Liver (tissue), 9 donors: ENCODE results near the gene ENPP1. TPM values are rescaled to one million over a fixed set of nuclear protein-coding genes. Genes with fewer than 3 reads are reported as not detected.
A peak's percentile ranks its signal among the peaks of the same experiment; 100 is the strongest.

Experiments
- DNase-seq: peaks from one replicate; pipeline ENCODE4 v3.0.0-alpha.2; 2017; ENCODE audit warnings: low spot score
- H3K27ac ChIP-seq, 2 donors: one replicate each; pipeline ENCODE4 v1.7.0; 2013; ENCODE audit warnings: inconsistent platforms in 2 of 2, low read length in 2 of 2, control low read depth in 1 of 2, low read depth in 1 of 2, mild to moderate bottlenecking in 1 of 2
- H3K27me3 ChIP-seq, 4 donors: one replicate each; pipeline versions ENCODE4 v1.6.1 to v1.7.0; 2013; ENCODE audit warnings: low read length in 3 of 4, inconsistent platforms in 1 of 4, mild to moderate bottlenecking in 1 of 4, moderate library complexity in 1 of 4; ENCODE audit not compliant: control insufficient read depth in 4 of 4, insufficient read depth in 4 of 4
- H3K36me3 ChIP-seq, 4 donors: one replicate each; pipeline versions ENCODE4 v1.6.1 to v1.7.0; 2013; ENCODE audit warnings: low read length in 3 of 4, mild to moderate bottlenecking in 3 of 4, low read depth in 1 of 4, moderate library complexity in 1 of 4; ENCODE audit not compliant: control insufficient read depth in 4 of 4, insufficient read depth in 3 of 4
- H3K4me1 ChIP-seq, 4 donors: one replicate each; pipeline versions ENCODE4 v1.6.1 to v1.7.0; 2013; ENCODE audit warnings: low read length in 3 of 4, mild to moderate bottlenecking in 3 of 4, moderate library complexity in 1 of 4; ENCODE audit not compliant: control insufficient read depth in 4 of 4, insufficient read depth in 4 of 4
- H3K4me3 ChIP-seq, 3 donors: one replicate each; pipeline versions ENCODE4 v1.6.1 to v1.7.0; 2013; ENCODE audit warnings: low read length in 3 of 3, control low read depth in 1 of 3, low read depth in 1 of 3, mild to moderate bottlenecking in 1 of 3
- H3K9ac ChIP-seq, 2 donors: one replicate each; pipeline ENCODE4 v1.7.0; 2013; ENCODE audit warnings: low read length in 2 of 2, mild to moderate bottlenecking in 2 of 2, moderate library complexity in 2 of 2, control low read depth in 1 of 2, low read depth in 1 of 2
- H3K9me3 ChIP-seq, 4 donors: one replicate each; pipeline versions ENCODE4 v1.6.1 to v1.7.0; 2013; ENCODE audit warnings: low read length in 3 of 4; ENCODE audit not compliant: control insufficient read depth in 4 of 4
- CTCF ChIP-seq: fragments of 150-350 bp; IDR thresholded peaks from 2 replicates; pipeline ENCODE4 v1.5.1; 2017; ENCODE audit warnings: improper control_type of control experiment, low read depth, low read length; ENCODE audit not compliant: missing input control
- EGR1 ChIP-seq, 2 donors: IDR thresholded peaks; 2 replicates each; pipeline ENCODE4 v1.6.1; 2016 to 2018; ENCODE audit warnings: antibody characterized with exemption in 2 of 2, low read depth in 2 of 2
- HNF4A ChIP-seq, 2 donors: conservative IDR thresholded peaks; 2 replicates each; pipeline ENCODE4 v1.6.1; 2016; ENCODE audit warnings: antibody characterized with exemption in 2 of 2, mild to moderate bottlenecking in 2 of 2
- HNF4G ChIP-seq: IDR thresholded peaks from 2 replicates; pipeline ENCODE4 v1.6.1; 2016; ENCODE audit warnings: antibody characterized with exemption
- JUND ChIP-seq, 2 donors: IDR thresholded peaks; 2 replicates each; pipeline ENCODE4 v1.6.1; 2016; ENCODE audit warnings: antibody characterized with exemption in 2 of 2
- RAD21 ChIP-seq, 2 donors: IDR thresholded peaks; 2 replicates each; pipeline ENCODE4 v1.6.1; 2016; ENCODE audit warnings: antibody characterized with exemption in 2 of 2, mild to moderate bottlenecking in 2 of 2
- REST ChIP-seq: IDR thresholded peaks from 2 replicates; pipeline ENCODE4 v1.6.1; 2016; ENCODE audit warnings: antibody characterized with exemption, mild to moderate bottlenecking
- RXRA ChIP-seq, 2 donors: IDR thresholded peaks; 2 replicates each; pipeline ENCODE4 v1.6.1; 2017 to 2018; ENCODE audit warnings: antibody characterized with exemption in 2 of 2, mild to moderate bottlenecking in 1 of 2
- TAF1 ChIP-seq: conservative IDR thresholded peaks from 2 replicates; pipeline ENCODE4 v1.6.1; 2016; ENCODE audit warnings: antibody characterized with exemption, mild to moderate bottlenecking
- ZBTB33 ChIP-seq: IDR thresholded peaks from 2 replicates; pipeline ENCODE4 v1.6.1; 2016; ENCODE audit warnings: antibody characterized with exemption
- WGBS: extraction: QIAGEN DNeasy Blood & Tissue Kit; methylation state at CpG from one replicate; pipeline ENCODE4 v1.1.7; 2013; 5-methylcytosine and 5-hydroxymethylcytosine counted together
- polyA plus RNA-seq, 2 donors: library from polyadenylated mRNA; stranded (reverse) in 1 of 2; unstranded in 1 of 2; fragments of 200-250 nt in 1 of 2; fragments of >200 nt in 1 of 2; fragmentation: Nextera tagmentation in 1 of 2; extraction: Ambion mirVana in 1 of 2; gene quantifications; one replicate each; pipeline versions ENCODE4 v1.2.1 to v1.2.3, GENCODE V29; 2013 to 2015
- total RNA-seq, 2 donors: library from RNA; depleted of rRNA; stranded (reverse); fragments of >200 nt; gene quantifications; one replicate each; pipeline ENCODE4 v1.2.3, GENCODE V29; 2014
- TF ChIP-seq, protein P1 (sequence below): IDR thresholded peaks from 2 replicates; pipeline ENCODE4 v1.6.1; 2016; ENCODE audit warnings: antibody characterized with exemption
- donor health status: healthy.
- donor health status: healthy.
- donor health status: healthy.
- donor health status: healthy.
- donor health status: healthy.

Gene ENPP1
- total RNA-seq = 10 to 100 TPM; 27.2 to 53.1 TPM
- polyA plus RNA-seq = 10 to 100 TPM in 1 of 2 donors, 1 to 10 TPM in 1; 9.5 to 35.1 TPM

DNA sequence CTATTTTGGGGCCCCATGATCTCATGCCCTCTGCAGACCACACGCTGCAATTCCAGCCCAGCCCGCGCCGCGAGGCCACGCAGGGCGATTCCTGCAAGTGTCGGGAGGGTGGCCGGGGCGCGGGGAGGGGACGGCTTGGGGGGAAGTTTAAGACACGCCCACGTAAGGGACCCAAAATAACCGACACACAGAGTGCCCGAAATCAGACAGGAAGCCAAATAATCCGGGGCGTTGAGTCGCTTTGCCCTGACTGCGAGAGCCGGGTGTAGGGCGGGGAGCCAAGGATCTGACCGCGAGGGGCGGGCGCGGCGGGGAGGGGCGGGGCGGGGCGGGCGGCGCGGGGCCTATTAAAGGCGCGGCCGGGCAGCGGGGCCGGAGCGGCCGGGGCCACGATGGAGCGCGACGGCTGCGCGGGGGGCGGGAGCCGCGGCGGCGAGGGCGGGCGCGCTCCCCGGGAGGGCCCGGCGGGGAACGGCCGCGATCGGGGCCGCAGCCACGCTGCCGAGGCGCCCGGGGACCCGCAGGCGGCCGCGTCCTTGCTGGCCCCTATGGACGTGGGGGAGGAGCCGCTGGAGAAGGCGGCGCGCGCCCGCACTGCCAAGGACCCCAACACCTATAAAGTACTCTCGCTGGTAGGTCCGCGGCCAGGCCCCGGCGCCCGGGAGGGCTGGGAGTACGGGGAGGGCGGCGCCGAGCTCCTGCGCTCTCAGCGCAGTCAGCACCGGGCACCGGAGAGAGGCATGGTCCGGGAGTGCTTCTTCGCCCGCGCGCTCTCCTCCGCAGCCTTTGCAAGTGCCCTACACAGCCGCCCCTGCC, at the start of gene ENPP1:
Gene ENPP1 (plus strand): TSS at position 377 of the 816 bp plus-strand sequence. CDS start 16 bp downstream, at position 393.
- Histone ChIP-seq H3K4me1 (peaks cover 0 to 20% (median 10%) of the 10 kb centered on the region in 4 donors), H3K9me3 (no peaks in the 10 kb centered on the region), H3K27me3 (no peaks in the 10 kb centered on the region), H3K9ac (peak within 1 kb of the TSS in 1 of 2 donors; percentile 58), H3K4me3 (peak within 1 kb of the TSS; percentile 34 to 96 (median 86)), H3K27ac (peak within 1 kb of the TSS; percentile 58 to 83), H3K36me3 (no peaks in the 10 kb centered on the region)
- DNase-seq = peak; percentile 75
- TF ChIP-seq REST (peak; percentile 62), CTCF (peak; percentile 25), RAD21 (IDR thresholded peaks at IDR 0.05) (peak; percentile 28 to 65), ZBTB33 (no peak), HNF4A (conservative IDR thresholded peaks at IDR 0.05) (peak in 1 of 2 donors; percentile 5)
- WGBS = under 1% methylated on average over 99 of the region's 99 CpGs

DNA sequence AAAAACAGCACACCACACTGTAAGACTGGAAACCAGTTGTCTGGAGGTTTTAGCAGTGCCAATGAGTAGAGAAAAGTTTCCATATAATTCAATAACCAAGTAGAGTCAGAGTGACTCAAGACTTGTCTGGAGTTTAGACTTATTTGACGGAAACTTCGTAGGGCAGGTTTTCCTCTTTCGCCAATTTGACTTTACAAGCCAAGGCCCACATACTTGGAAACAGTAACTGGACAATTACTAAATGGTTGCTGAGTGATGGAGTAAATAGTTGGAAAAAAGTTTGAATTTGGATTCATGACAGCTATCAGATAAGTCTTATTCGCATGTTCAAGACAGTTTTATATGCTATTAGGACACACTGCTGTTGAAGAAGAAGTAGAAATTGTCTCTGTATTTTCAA, 48.9 kb upstream of the ENPP1 start:
- Histone ChIP-seq H3K9me3 (no peaks in the 10 kb centered on the region), H3K4me1 (no peaks in the 10 kb centered on the region), H3K36me3 (no peaks in the 10 kb centered on the region), H3K4me3 (no peak overlapping the region), H3K9ac (no peak overlapping the region), H3K27ac (no peak overlapping the region), H3K27me3 (no peaks in the 10 kb centered on the region)
- TF ChIP-seq HNF4G (no peak), TAF1 (no peak), JUND (IDR thresholded peaks at IDR 0.05) (no peak), EGR1 (IDR thresholded peaks at IDR 0.05; ENCODE audit: low read depth in 2 of 2) (no peak), HNF4A (conservative IDR thresholded peaks at IDR 0.05) (no peak), ZBTB33 (no peak), RXRA (IDR thresholded peaks at IDR 0.05) (no peak)
- TF ChIP-seq, protein P1, sequence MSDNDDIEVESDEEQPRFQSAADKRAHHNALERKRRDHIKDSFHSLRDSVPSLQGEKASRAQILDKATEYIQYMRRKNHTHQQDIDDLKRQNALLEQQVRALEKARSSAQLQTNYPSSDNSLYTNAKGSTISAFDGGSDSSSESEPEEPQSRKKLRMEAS = no peak
- 96% methylated on average over 4 of the region's 4 CpGs for WGBS
- no peak for DNase-seq
